Liver (tissue), 9 donors: ENCODE data around the gene CIB2. TPM values are rescaled to one million over a fixed set of nuclear protein-coding genes. Genes with fewer than 3 reads are reported as not detected.

Experiments used
- DNase-seq: peaks from one replicate; pipeline ENCODE4 v3.0.0-alpha.2; 2017; ENCODE audit warnings: low spot score
- H3K27ac ChIP-seq, 2 donors: one replicate each; pipeline ENCODE4 v1.7.0; 2013; ENCODE audit warnings: inconsistent platforms in 2 of 2, low read length in 2 of 2, control low read depth in 1 of 2, low read depth in 1 of 2, mild to moderate bottlenecking in 1 of 2
- H3K27me3 ChIP-seq, 4 donors: one replicate each; pipeline versions ENCODE4 v1.6.1 to v1.7.0; 2013; ENCODE audit warnings: low read length in 3 of 4, inconsistent platforms in 1 of 4, mild to moderate bottlenecking in 1 of 4, moderate library complexity in 1 of 4; ENCODE audit not compliant: control insufficient read depth in 4 of 4, insufficient read depth in 4 of 4
- H3K36me3 ChIP-seq, 4 donors: one replicate each; pipeline versions ENCODE4 v1.6.1 to v1.7.0; 2013; ENCODE audit warnings: low read length in 3 of 4, mild to moderate bottlenecking in 3 of 4, low read depth in 1 of 4, moderate library complexity in 1 of 4; ENCODE audit not compliant: control insufficient read depth in 4 of 4, insufficient read depth in 3 of 4
- H3K4me1 ChIP-seq, 4 donors: one replicate each; pipeline versions ENCODE4 v1.6.1 to v1.7.0; 2013; ENCODE audit warnings: low read length in 3 of 4, mild to moderate bottlenecking in 3 of 4, moderate library complexity in 1 of 4; ENCODE audit not compliant: control insufficient read depth in 4 of 4, insufficient read depth in 4 of 4
- H3K4me3 ChIP-seq, 3 donors: one replicate each; pipeline versions ENCODE4 v1.6.1 to v1.7.0; 2013; ENCODE audit warnings: low read length in 3 of 3, control low read depth in 1 of 3, low read depth in 1 of 3, mild to moderate bottlenecking in 1 of 3
- H3K9ac ChIP-seq, 2 donors: one replicate each; pipeline ENCODE4 v1.7.0; 2013; ENCODE audit warnings: low read length in 2 of 2, mild to moderate bottlenecking in 2 of 2, moderate library complexity in 2 of 2, control low read depth in 1 of 2, low read depth in 1 of 2
- H3K9me3 ChIP-seq, 4 donors: one replicate each; pipeline versions ENCODE4 v1.6.1 to v1.7.0; 2013; ENCODE audit warnings: low read length in 3 of 4; ENCODE audit not compliant: control insufficient read depth in 4 of 4
- ATF3 ChIP-seq: IDR thresholded peaks from 2 replicates; pipeline ENCODE4 v1.6.1; 2016; ENCODE audit warnings: antibody characterized with exemption
- CTCF ChIP-seq: fragments of 150-350 bp; IDR thresholded peaks from 2 replicates; pipeline ENCODE4 v1.5.1; 2017; ENCODE audit warnings: improper control_type of control experiment, low read depth, low read length; ENCODE audit not compliant: missing input control
- EGR1 ChIP-seq, 2 donors: IDR thresholded peaks; 2 replicates each; pipeline ENCODE4 v1.6.1; 2016 to 2018; ENCODE audit warnings: antibody characterized with exemption in 2 of 2, low read depth in 2 of 2
- FOXA1 ChIP-seq: IDR thresholded peaks from 2 replicates; pipeline ENCODE4 v1.6.1; 2016; ENCODE audit warnings: antibody characterized with exemption
- FOXA2 ChIP-seq: IDR thresholded peaks from 2 replicates; pipeline ENCODE4 v1.6.1; 2016; ENCODE audit warnings: antibody characterized with exemption
- GABPA ChIP-seq, 2 donors: IDR thresholded peaks in 1 of 2; conservative IDR thresholded peaks in 1 of 2; 2 replicates each; pipeline ENCODE4 v1.6.1; 2016; ENCODE audit warnings: antibody characterized with exemption in 2 of 2, mild to moderate bottlenecking in 1 of 2, moderate library complexity in 1 of 2
- HNF4A ChIP-seq, 2 donors: conservative IDR thresholded peaks; 2 replicates each; pipeline ENCODE4 v1.6.1; 2016; ENCODE audit warnings: antibody characterized with exemption in 2 of 2, mild to moderate bottlenecking in 2 of 2
- HNF4G ChIP-seq: IDR thresholded peaks from 2 replicates; pipeline ENCODE4 v1.6.1; 2016; ENCODE audit warnings: antibody characterized with exemption
- JUND ChIP-seq, 2 donors: IDR thresholded peaks; 2 replicates each; pipeline ENCODE4 v1.6.1; 2016; ENCODE audit warnings: antibody characterized with exemption in 2 of 2
- MAX ChIP-seq: IDR thresholded peaks from 2 replicates; pipeline ENCODE4 v1.6.1; 2016; ENCODE audit warnings: antibody characterized with exemption
- NR2F2 ChIP-seq: IDR thresholded peaks from 2 replicates; pipeline ENCODE4 v1.6.1; 2016; ENCODE audit warnings: antibody characterized with exemption
- RAD21 ChIP-seq, 2 donors: IDR thresholded peaks; 2 replicates each; pipeline ENCODE4 v1.6.1; 2016; ENCODE audit warnings: antibody characterized with exemption in 2 of 2, mild to moderate bottlenecking in 2 of 2
- REST ChIP-seq: IDR thresholded peaks from 2 replicates; pipeline ENCODE4 v1.6.1; 2016; ENCODE audit warnings: antibody characterized with exemption, mild to moderate bottlenecking
- RXRA ChIP-seq, 2 donors: IDR thresholded peaks; 2 replicates each; pipeline ENCODE4 v1.6.1; 2017 to 2018; ENCODE audit warnings: antibody characterized with exemption in 2 of 2, mild to moderate bottlenecking in 1 of 2
- SP1 ChIP-seq: IDR thresholded peaks from 2 replicates; pipeline ENCODE4 v1.6.1; 2018; ENCODE audit warnings: antibody characterized with exemption, mild to moderate bottlenecking
- TAF1 ChIP-seq: conservative IDR thresholded peaks from 2 replicates; pipeline ENCODE4 v1.6.1; 2016; ENCODE audit warnings: antibody characterized with exemption, mild to moderate bottlenecking
- WGBS: extraction: QIAGEN DNeasy Blood & Tissue Kit; methylation state at CpG from one replicate; pipeline ENCODE4 v1.1.7; 2013; 5-methylcytosine and 5-hydroxymethylcytosine counted together
- polyA plus RNA-seq, 2 donors: library from polyadenylated mRNA; stranded (reverse) in 1 of 2; unstranded in 1 of 2; fragments of 200-250 nt in 1 of 2; fragments of >200 nt in 1 of 2; fragmentation: Nextera tagmentation in 1 of 2; extraction: Ambion mirVana in 1 of 2; gene quantifications; one replicate each; pipeline versions ENCODE4 v1.2.1 to v1.2.3, GENCODE V29; 2013 to 2015
- total RNA-seq, 2 donors: library from RNA; depleted of rRNA; stranded (reverse); fragments of >200 nt; gene quantifications; one replicate each; pipeline ENCODE4 v1.2.3, GENCODE V29; 2014
- donor health status: healthy.
- donor health status: healthy.
- donor health status: healthy.
- donor health status: healthy.
- donor health status: healthy.

The CIB2 gene
- total and polyA plus RNA-seq, 4 donors: 0.25 to 2.2 (median 0.53) TPM

GRCh38 chr15:78107471-78107870 lies 23.8 kb downstream of the CIB2 start:
- no peak for TF ChIP-seq JUND (IDR thresholded peaks at IDR 0.05)
- no peak for TF ChIP-seq SP1
- TF ChIP-seq NR2F2: no peak
- TF ChIP-seq FOXA2: no peak
- TF ChIP-seq ATF3: no peak
- TF ChIP-seq REST: no peak
- TF ChIP-seq CTCF: no peak
- TF ChIP-seq RXRA (IDR thresholded peaks at IDR 0.05): no peak
- TF ChIP-seq EGR1 (IDR thresholded peaks at IDR 0.05; ENCODE audit: low read depth in 2 of 2): no peak
- no peak for TF ChIP-seq TAF1
- TF ChIP-seq HNF4A (conservative IDR thresholded peaks at IDR 0.05): no peak
- TF ChIP-seq RAD21 (IDR thresholded peaks at IDR 0.05): no peak
- TF ChIP-seq HNF4G: no peak
- no peak for TF ChIP-seq GABPA (IDR thresholded peaks at IDR 0.05 in 1 of 2, conservative IDR thresholded peaks at IDR 0.05 in 1 of 2)
- Histone ChIP-seq H3K4me1 (peaks cover 0 to 3% (median 1%) of the 10 kb centered on the region in 4 donors), H3K36me3 (no peaks in the 10 kb centered on the region), H3K9me3 (no peaks in the 10 kb centered on the region), H3K4me3 (no peak overlapping the region), H3K9ac (no peak overlapping the region), H3K27me3 (no peaks in the 10 kb centered on the region), H3K27ac (no peak overlapping the region)
- DNase-seq: no peak
- 92% methylated on average over 8 of the region's 8 CpGs for WGBS

- Histone ChIP-seq H3K9me3 (no peaks in the 10 kb centered on the region), H3K27ac (no peak overlapping the region), H3K27me3 (no peaks in the 10 kb centered on the region), H3K36me3 (no peaks in the 10 kb centered on the region), H3K9ac (no peak overlapping the region), H3K4me1 (peaks cover 0 to 3% (median 1%) of the 10 kb centered on the region in 4 donors), H3K4me3 (no peak overlapping the region)
- DNase-seq: no peak
- WGBS: 87% methylated on average over 16 of the region's 16 CpGs
- TF ChIP-seq EGR1 (IDR thresholded peaks at IDR 0.05; ENCODE audit: low read depth in 2 of 2): no peak
- no peak for TF ChIP-seq NR2F2
- TF ChIP-seq ATF3: no peak
- TF ChIP-seq CTCF: no peak
- TF ChIP-seq HNF4A (conservative IDR thresholded peaks at IDR 0.05): no peak
- no peak for TF ChIP-seq TAF1
- no peak for TF ChIP-seq MAX
- no peak for TF ChIP-seq FOXA1
- no peak for TF ChIP-seq REST
- no peak for TF ChIP-seq RXRA (IDR thresholded peaks at IDR 0.05)
Measured at GRCh38 chr15:78105476-78106241, 25.6 kb downstream of the CIB2 start.
